GM20000 (cell line): ENCODE measurements around the gene DNMT1.

Experiments
- DNase-seq: peaks from one replicate; pipeline ENCODE4 v3.0.0; 2012; ENCODE audit warnings: low spot score
- TF ChIP-seq, protein P1 (sequence below): IDR thresholded peaks from 2 replicates; pipeline ENCODE4 v1.5.1; 2012; ENCODE audit warnings: mild to moderate bottlenecking, control low read depth; ENCODE audit errors: extremely low read depth, missing control alignments

Gene DNMT1

GRCh38 chr19:10191347-10191746 is 3.4 kb downstream of the DNMT1 start:
- no peak for DNase-seq
- TF ChIP-seq, protein P1, sequence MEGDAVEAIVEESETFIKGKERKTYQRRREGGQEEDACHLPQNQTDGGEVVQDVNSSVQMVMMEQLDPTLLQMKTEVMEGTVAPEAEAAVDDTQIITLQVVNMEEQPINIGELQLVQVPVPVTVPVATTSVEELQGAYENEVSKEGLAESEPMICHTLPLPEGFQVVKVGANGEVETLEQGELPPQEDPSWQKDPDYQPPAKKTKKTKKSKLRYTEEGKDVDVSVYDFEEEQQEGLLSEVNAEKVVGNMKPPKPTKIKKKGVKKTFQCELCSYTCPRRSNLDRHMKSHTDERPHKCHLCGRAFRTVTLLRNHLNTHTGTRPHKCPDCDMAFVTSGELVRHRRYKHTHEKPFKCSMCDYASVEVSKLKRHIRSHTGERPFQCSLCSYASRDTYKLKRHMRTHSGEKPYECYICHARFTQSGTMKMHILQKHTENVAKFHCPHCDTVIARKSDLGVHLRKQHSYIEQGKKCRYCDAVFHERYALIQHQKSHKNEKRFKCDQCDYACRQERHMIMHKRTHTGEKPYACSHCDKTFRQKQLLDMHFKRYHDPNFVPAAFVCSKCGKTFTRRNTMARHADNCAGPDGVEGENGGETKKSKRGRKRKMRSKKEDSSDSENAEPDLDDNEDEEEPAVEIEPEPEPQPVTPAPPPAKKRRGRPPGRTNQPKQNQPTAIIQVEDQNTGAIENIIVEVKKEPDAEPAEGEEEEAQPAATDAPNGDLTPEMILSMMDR, result no peak

DNA sequence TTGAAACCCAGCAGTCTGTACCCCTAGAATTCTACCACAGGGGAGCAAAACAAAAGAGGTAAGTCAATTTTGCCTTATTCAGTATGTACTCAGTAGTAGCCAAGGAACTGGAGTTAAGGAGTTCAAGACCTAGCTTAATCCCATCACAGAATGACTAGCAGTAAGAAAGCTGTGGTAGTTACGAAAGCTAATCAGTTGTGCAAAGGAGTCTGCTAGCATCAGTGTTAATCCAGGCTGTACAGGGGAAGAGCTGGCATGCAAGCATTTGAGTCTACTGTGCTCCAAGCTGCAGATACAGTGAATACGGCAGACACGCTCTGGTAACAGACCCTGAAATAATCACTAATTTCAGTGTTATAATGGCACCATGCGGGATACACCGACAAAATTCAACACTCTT is 4.7 kb downstream of the DNMT1 start:
- TF ChIP-seq, protein P1, result no peak
- DNase-seq, result no peak

GRCh38 chr19:10189616-10190015 is 5.1 kb downstream of the DNMT1 start:
- TF ChIP-seq, protein P1, result no peak
- DNase-seq, result no peak

- DNase-seq, result no peak
- TF ChIP-seq, protein P1, result no peak
Measured at GRCh38 chr19:10187315-10187714, 7.4 kb downstream of the DNMT1 start.

DNA sequence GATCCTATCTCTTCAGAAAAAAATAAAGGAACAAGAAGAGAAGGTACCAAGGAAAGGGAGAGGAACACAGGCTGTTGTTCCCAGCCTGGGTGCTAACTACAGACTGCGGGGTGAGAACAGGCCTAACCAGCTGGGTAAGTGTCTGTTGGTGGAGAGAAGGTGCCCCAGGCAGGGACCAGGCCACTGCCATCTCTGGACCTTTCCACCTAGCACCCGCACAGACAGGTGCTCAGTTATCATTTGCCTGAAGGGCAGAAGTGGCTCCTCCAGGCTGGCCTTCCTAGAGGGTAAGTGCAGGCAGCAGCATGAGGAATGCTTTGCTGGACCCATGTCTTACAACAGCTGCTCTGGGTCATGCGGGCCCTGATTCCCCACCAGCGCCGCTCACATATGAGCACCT is 10.1 kb downstream of the DNMT1 start:
- DNase-seq, result no peak
- TF ChIP-seq, protein P1, result no peak

DNA sequence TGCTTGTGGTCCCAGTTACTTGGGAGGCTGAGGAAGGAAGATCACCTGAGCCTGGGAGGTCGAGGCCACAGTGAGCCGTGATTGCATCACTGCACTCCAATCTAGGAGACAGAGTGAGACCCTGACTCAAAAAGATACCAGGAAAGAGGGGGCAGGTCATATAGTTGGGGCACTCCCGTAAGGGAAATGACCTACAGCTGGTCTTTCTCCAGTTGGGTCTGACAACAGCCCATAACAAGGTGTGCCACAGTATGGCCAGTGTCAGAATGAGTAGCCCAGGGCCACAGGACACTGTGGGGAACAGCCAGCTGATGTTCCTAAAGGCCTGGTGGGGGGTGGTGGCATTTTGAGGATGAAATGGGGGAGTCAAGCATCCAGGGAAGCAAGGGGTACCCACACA is 10.8 kb downstream of the DNMT1 start:
- TF ChIP-seq, protein P1, result no peak
- no peak for DNase-seq

GRCh38 chr19:10182847-10183246 is 11.9 kb downstream of the DNMT1 start:
- no peak for DNase-seq
- TF ChIP-seq, protein P1, result no peak
